ENCODE data around the gene C20orf204. TPM values are rescaled to one million over a fixed set of nuclear protein-coding genes. Genes with fewer than 3 reads are reported as not detected.

C20orf204 gene
- total RNA-seq, 2 donors from 2014 or later, result 0.64 to 3.1 TPM

GRCh38 chr20:64065062-64065973, 29.3 kb downstream of the C20orf204 start:
- intact Hi-C loops (cut with DNase I), result loop anchor here (10.0 kb wide), 1 partner anchor 171 kb away; the partner anchor contains the start of gene DNAJC5
- Histone ChIP-seq H3K36me3 (no peaks in the 10 kb centered on the region), H3K4me1 (replicated peaks) (peaks cover 10% of the 10 kb centered on the region), H3K4me3 (no peak overlapping the region), H3K9me3 (no peaks in the 10 kb centered on the region), H3K27me3 (replicated peaks; ENCODE audit: insufficient read depth) (no peaks in the 10 kb centered on the region), H3K27ac (no peak overlapping the region)
- DNase-seq (ENCODE audit: low spot score), result no peak
- WGBS, result 58% methylated on average over 27 of the region's 27 CpGs
- TF ChIP-seq CTCF (IDR thresholded peaks at IDR 0.05), result no peak
- TF ChIP-seq POLR2A (IDR thresholded peaks at IDR 0.05), result no peak
- no peak for TF ChIP-seq POLR2AphosphoS5 (IDR thresholded peaks at IDR 0.05)

GRCh38 chr20:64065974-64066343, 30.0 kb downstream of the C20orf204 start:
- H3K27ac ChIP-seq, result no peak overlapping the region
- no peaks in the 10 kb centered on the region for H3K36me3 ChIP-seq
- DNase-seq (ENCODE audit: low spot score), result no peak
- no peaks in the 10 kb centered on the region for H3K27me3 ChIP-seq (replicated peaks; ENCODE audit: insufficient read depth)
- no peak overlapping the region for H3K4me3 ChIP-seq
- 43% methylated on average over 5 of the region's 5 CpGs for WGBS
- TF ChIP-seq POLR2AphosphoS5 (IDR thresholded peaks at IDR 0.05) (no peak), CTCF (IDR thresholded peaks at IDR 0.05) (no peak), POLR2A (IDR thresholded peaks at IDR 0.05) (no peak)
- H3K9me3 ChIP-seq, result no peaks in the 10 kb centered on the region
- peaks cover 10% of the 10 kb centered on the region for H3K4me1 ChIP-seq (replicated peaks)
- intact Hi-C loops (cut with DNase I), result loop anchor here (10.0 kb wide), 1 partner anchor 171 kb away; the partner anchor contains the start of gene DNAJC5

GRCh38 chr20:64067005-64067632, 31.1 kb downstream of the C20orf204 start:
- no peaks in the 10 kb centered on the region for H3K9me3 ChIP-seq
- H3K36me3 ChIP-seq, result no peaks in the 10 kb centered on the region
- TF ChIP-seq POLR2A (IDR thresholded peaks at IDR 0.05), result no peak
- no peak for TF ChIP-seq CTCF (IDR thresholded peaks at IDR 0.05)
- TF ChIP-seq POLR2AphosphoS5 (IDR thresholded peaks at IDR 0.05), result no peak
- H3K27me3 ChIP-seq (replicated peaks; ENCODE audit: insufficient read depth), result no peaks in the 10 kb centered on the region
- intact Hi-C loops (cut with DNase I), result loop anchor here (10.0 kb wide), 1 partner anchor 172 kb away; the partner anchor contains the start of gene DNAJC5
- 88% methylated on average over 6 of the region's 6 CpGs for WGBS
- no peak for DNase-seq (ENCODE audit: low spot score)
- no peak overlapping the region for H3K4me3 ChIP-seq
- H3K4me1 ChIP-seq (replicated peaks), result peaks cover 10% of the 10 kb centered on the region
- H3K27ac ChIP-seq, result no peak overlapping the region

- Histone ChIP-seq H3K27me3 (replicated peaks; ENCODE audit: insufficient read depth) (no peaks in the 10 kb centered on the region), H3K36me3 (no peaks in the 10 kb centered on the region), H3K4me3 (no peak overlapping the region), H3K9me3 (no peaks in the 10 kb centered on the region), H3K27ac (no peak overlapping the region), H3K4me1 (replicated peaks) (peaks cover 10% of the 10 kb centered on the region)
- no peak for DNase-seq (ENCODE audit: low spot score)
- 73% methylated on average over 12 of the region's 12 CpGs for WGBS
- TF ChIP-seq POLR2A (IDR thresholded peaks at IDR 0.05) (no peak), POLR2AphosphoS5 (IDR thresholded peaks at IDR 0.05) (no peak), CTCF (IDR thresholded peaks at IDR 0.05) (no peak)
- intact Hi-C loops (cut with DNase I), result loop anchor here (10.0 kb wide), 1 partner anchor 173 kb away; the partner anchor contains the start of gene DNAJC5
These were observed 31.8 kb downstream of the C20orf204 start for GRCh38 chr20:64067733-64068307.

Measured in prostate gland (tissue), 2 donors.